Keratinocyte (primary cell): Measurements from ENCODE around the gene ROPN1B. TPM values are rescaled to one million over a fixed set of nuclear protein-coding genes. Genes with fewer than 3 reads are reported as not detected.
A peak's percentile ranks its signal among the peaks of the same experiment; 100 is the strongest.
"Not testable (repeated sequence)": the region's sequence is repeated elsewhere in the genome, so short reads cannot be mapped to it uniquely, and the experiment has no call there.

Source experiments
- DNase-seq: peaks from one replicate; pipeline ENCODE4 v3.0.0-alpha.2; 2011; ENCODE audit warnings: low read depth, missing footprints, low spot score
- FAIRE-seq: peaks from 2 replicates; lab custom pipeline; 2011; peaks lifted over from hg19 to GRCh38; lab: Jason Lieb, UNC
- H2AFZ ChIP-seq: 2 replicates; pipeline ENCODE4 v1.6.0; 2012; ENCODE audit warnings: low read length, control low read depth, inconsistent platforms; ENCODE audit not compliant: control insufficient read depth
- H3K27ac ChIP-seq: 2 replicates; pipeline ENCODE4 v1.5.1; 2011; ENCODE audit warnings: low read length; ENCODE audit not compliant: control insufficient read depth, insufficient read depth
- H3K27me3 ChIP-seq: 3 replicates; pipeline ENCODE4 v1.6.0; 2011; ENCODE audit warnings: low read length; ENCODE audit not compliant: control insufficient read depth, insufficient read depth; ENCODE audit errors: extremely low read depth
- H3K36me3 ChIP-seq, 2 experiments: 2 replicates in 1 of 2; 3 replicates in 1 of 2; pipeline ENCODE4 v1.5.1; 2011; ENCODE audit warnings: low read length in 2 of 2, mild to moderate bottlenecking in 1 of 2; ENCODE audit not compliant: control insufficient read depth in 2 of 2, insufficient read depth in 2 of 2; ENCODE audit errors: extremely low read depth in 1 of 2
- H3K4me1 ChIP-seq: 3 replicates; pipeline ENCODE4 v1.5.1; 2011; ENCODE audit warnings: low read length; ENCODE audit not compliant: control insufficient read depth, insufficient read depth; ENCODE audit errors: extremely low read depth
- H3K4me2 ChIP-seq: 3 replicates; pipeline ENCODE4 v1.6.0; 2011; ENCODE audit warnings: low read depth, low read length; ENCODE audit not compliant: control insufficient read depth, insufficient read depth; ENCODE audit errors: extremely low read depth
- H3K4me3 ChIP-seq, 3 experiments: fragments of 200-600 bp in 1 of 3; sonication (generic) in 1 of 3; 2 replicates in 2 of 3; 3 replicates in 1 of 3; pipeline ENCODE4 v1.5.1; 2011 to 2016; ENCODE audit warnings: low read length in 3 of 3, mild to moderate bottlenecking in 3 of 3, control low read depth in 2 of 3, inconsistent platforms in 1 of 3, low read depth in 1 of 3, mixed read lengths in 1 of 3, mixed run types in 1 of 3, moderate library complexity in 1 of 3; ENCODE audit not compliant: control insufficient read depth in 2 of 3, insufficient read depth in 2 of 3; ENCODE audit errors: extremely low read depth in 1 of 3
- H3K79me2 ChIP-seq: 2 replicates; pipeline ENCODE4 v1.6.0; 2012; ENCODE audit warnings: low read length; ENCODE audit not compliant: control insufficient read depth, insufficient read depth
- H3K9ac ChIP-seq: 3 replicates; pipeline ENCODE4 v1.6.0; 2011; ENCODE audit warnings: low read length; ENCODE audit not compliant: control insufficient read depth, insufficient read depth; ENCODE audit errors: extremely low read depth
- H3K9me1 ChIP-seq: 3 replicates; pipeline ENCODE4 v1.6.0; 2011; ENCODE audit warnings: low read length; ENCODE audit not compliant: control insufficient read depth, insufficient read depth; ENCODE audit errors: extremely low read depth
- H3K9me3 ChIP-seq: 2 replicates; pipeline ENCODE4 v1.5.1; 2012; ENCODE audit warnings: low read depth, low read length; ENCODE audit not compliant: control insufficient read depth
- H4K20me1 ChIP-seq: 3 replicates; pipeline ENCODE4 v1.6.0; 2011; ENCODE audit warnings: low read length; ENCODE audit not compliant: control insufficient read depth, insufficient read depth; ENCODE audit errors: extremely low read depth
- CTCF ChIP-seq, 3 experiments: IDR thresholded peaks in 1 of 3; conservative IDR thresholded peaks in 1 of 3; optimal IDR thresholded peaks in 1 of 3; 2 replicates in 2 of 3; 3 replicates in 1 of 3; pipeline versions ENCODE3 to v1.5.1; 2011; ENCODE audit warnings: low read length in 3 of 3, mild to moderate bottlenecking in 3 of 3, moderate library complexity in 2 of 3, control low read depth in 1 of 3, inconsistent platforms in 1 of 3; ENCODE audit not compliant: insufficient read depth in 2 of 3; ENCODE audit errors: extremely low read depth in 1 of 3
- EZH2 ChIP-seq: IDR thresholded peaks from one replicate; pipeline ENCODE4 v1.6.1; 2012; ENCODE audit warnings: inconsistent platforms, mild to moderate bottlenecking, low read length, moderate library complexity
- dilution Hi-C: fragments of 300-500 bp; cut with MboI; formaldehyde crosslinking; loops from one replicate; pipeline ENCODE4 v1.7.0; 2020; ENCODE audit warnings: low sequenced_read_pairs; ENCODE audit not compliant: extremely low pct_ligation_motif_present
- polyA plus RNA-seq, 5 experiments: library from polyadenylated mRNA; depleted of rRNA in 3 of 5; stranded (reverse) in 3 of 5; stranded (forward) in 1 of 5; unstranded in 1 of 5; fragments of >200 nt; gene quantifications; 1 replicate in 1 of 5; 2 replicates in 3 of 5; 3 replicates in 1 of 5; pipeline versions ENCODE4 v1.2.1 to v1.2.3, GENCODE V29; 2011 to 2012; ENCODE audit warnings: missing spikeins in 2 of 5, low read depth in 1 of 5, low replicate concordance in 1 of 5

The ROPN1B gene
- polyA plus RNA-seq, 1 donor (not counting 4 experiments of a cell fraction or from before 2014, with no cell fraction given), result 0.14 TPM

- H3K36me3 ChIP-seq, H3K9me1 ChIP-seq, H3K79me2 ChIP-seq, H3K9me3 ChIP-seq, H3K27ac ChIP-seq, H3K9ac ChIP-seq, dilution Hi-C loops, DNase-seq, H4K20me1 ChIP-seq, H3K4me1 ChIP-seq: not testable (repeated sequence)
- H3K27me3 ChIP-seq, result peaks cover 20% of the 10 kb centered on the region
- peak overlapping the region; percentile 42 for H2AFZ ChIP-seq
- peak; percentile 96 for FAIRE-seq
- peak overlapping the region; percentile 16 to 45 (median 38) for H3K4me3 ChIP-seq
- H3K4me2 ChIP-seq, result peak overlapping the region; percentile 75
- TF ChIP-seq EZH2, result peak; percentile 67
- peak; percentile 7 to 64 (median 49) for TF ChIP-seq CTCF (optimal IDR thresholded peaks at IDR 0.05 in 1 of 3, IDR thresholded peaks at IDR 0.05 in 1 of 3, conservative IDR thresholded peaks at IDR 0.05 in 1 of 3; ENCODE audit: extremely low read depth in 1 of 3, insufficient read depth in 2 of 3, low read length in 3 of 3)
These were observed 3.3 kb downstream of the ROPN1B start for GRCh38 chr3:125971997-125972944.

- H3K4me1 ChIP-seq, H2AFZ ChIP-seq, H3K4me3 ChIP-seq, dilution Hi-C loops, H4K20me1 ChIP-seq, H3K4me2 ChIP-seq, H3K9me3 ChIP-seq, H3K9me1 ChIP-seq, H3K36me3 ChIP-seq, DNase-seq, FAIRE-seq, H3K9ac ChIP-seq, H3K79me2 ChIP-seq, H3K27ac ChIP-seq: not testable (repeated sequence)
- H3K27me3 ChIP-seq, result peaks cover 16% of the 10 kb centered on the region
These were observed 6.4 kb downstream of the ROPN1B start for GRCh38 chr3:125975245-125976002.

- H4K20me1 ChIP-seq, H3K9ac ChIP-seq, H3K27ac ChIP-seq, H3K9me3 ChIP-seq, H2AFZ ChIP-seq, H3K36me3 ChIP-seq, H3K4me2 ChIP-seq, FAIRE-seq, dilution Hi-C loops, H3K4me1 ChIP-seq, DNase-seq, H3K9me1 ChIP-seq, H3K4me3 ChIP-seq, H3K79me2 ChIP-seq: not testable (repeated sequence)
- H3K27me3 ChIP-seq, result peaks cover 11% of the 10 kb centered on the region
These were observed 7.0 kb downstream of the ROPN1B start for GRCh38 chr3:125976003-125976390.

- H3K79me2 ChIP-seq, H3K27me3 ChIP-seq, H3K4me2 ChIP-seq, H3K9me1 ChIP-seq, FAIRE-seq, DNase-seq, H3K4me1 ChIP-seq, H4K20me1 ChIP-seq, H3K36me3 ChIP-seq, dilution Hi-C loops, H3K9ac ChIP-seq, H3K27ac ChIP-seq, H2AFZ ChIP-seq, H3K4me3 ChIP-seq, H3K9me3 ChIP-seq: not testable (repeated sequence)
These were observed 8.1 kb downstream of the ROPN1B start for GRCh38 chr3:125977104-125977503.
